ENCODE measurements around the gene ZFYVE16. TPM values are rescaled to one million over a fixed set of nuclear protein-coding genes. Genes with fewer than 3 reads are reported as not detected.
A peak's percentile ranks its signal among the peaks of the same experiment; 100 is the strongest.

Gene ZFYVE16
- total and polyA plus RNA-seq, 2 of the 13 experiments (the other 11 are each of a cell fraction or from before 2014, with no cell fraction given) = 9.3 to 33.3 TPM

DNA sequence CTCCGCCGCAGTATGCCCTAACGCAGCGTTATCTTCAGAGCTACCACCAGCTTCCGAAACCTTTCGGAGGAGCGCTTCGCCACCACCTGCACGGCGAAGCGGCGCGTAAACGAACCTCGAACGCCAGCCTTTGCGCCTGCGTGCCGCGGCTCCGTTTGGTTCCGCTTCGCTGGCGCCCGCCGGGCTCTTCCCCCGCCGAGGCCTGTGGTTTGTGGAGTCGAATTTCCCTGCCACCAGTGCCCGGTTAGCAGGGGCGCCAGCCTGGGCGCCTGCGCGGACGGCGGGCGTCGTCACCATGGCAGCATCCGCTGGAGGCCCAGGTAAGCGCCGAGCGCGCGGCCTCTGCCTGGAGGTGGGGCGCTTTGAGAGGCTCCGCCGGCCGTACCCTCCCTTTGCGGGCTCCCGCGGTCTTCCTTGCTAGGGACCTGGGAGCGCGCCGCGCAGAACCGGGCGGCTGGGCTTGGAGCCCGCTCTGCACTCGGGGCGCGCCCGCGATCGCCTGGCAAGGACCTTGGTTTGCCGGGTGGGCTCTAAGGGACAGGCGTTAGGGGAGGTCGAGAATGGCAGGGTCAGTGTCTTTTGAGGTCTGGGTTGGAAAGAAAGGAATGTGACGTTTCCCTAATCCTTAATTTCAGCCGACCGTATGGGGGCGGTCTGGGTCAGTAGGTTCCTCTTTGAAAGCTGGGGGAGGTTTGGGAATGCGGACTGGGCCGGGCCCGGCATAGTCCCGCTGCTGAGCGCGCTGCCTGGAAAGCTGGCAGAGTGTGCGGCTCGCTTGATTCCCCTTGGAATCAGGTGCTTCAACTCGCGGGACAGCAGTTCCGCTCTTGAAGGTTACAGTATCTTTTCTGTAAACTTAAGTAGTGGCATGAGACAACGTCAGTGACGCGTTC is 80.2 kb downstream of the ZFYVE16 start, which contains the start of gene FAM151B (continued):
- TF ChIP-seq PATZ1 (CRISPR knock-in tag; IDR thresholded peaks at IDR 0.05) = peak; percentile 69; the same call in 1 of the 2 replicates
- TF ChIP-seq FOXM1 (CRISPR knock-in tag; IDR thresholded peaks at IDR 0.05) = no peak
- no peak for TF ChIP-seq HOXD1 (CRISPR knock-in tag; IDR thresholded peaks at IDR 0.05)
- TF ChIP-seq ZNF430 (CRISPR knock-in tag; IDR thresholded peaks at IDR 0.05) = 0 out of 2 replicates have a peak, but pooled peaks have one; percentile 41
- TF ChIP-seq, protein P1, sequence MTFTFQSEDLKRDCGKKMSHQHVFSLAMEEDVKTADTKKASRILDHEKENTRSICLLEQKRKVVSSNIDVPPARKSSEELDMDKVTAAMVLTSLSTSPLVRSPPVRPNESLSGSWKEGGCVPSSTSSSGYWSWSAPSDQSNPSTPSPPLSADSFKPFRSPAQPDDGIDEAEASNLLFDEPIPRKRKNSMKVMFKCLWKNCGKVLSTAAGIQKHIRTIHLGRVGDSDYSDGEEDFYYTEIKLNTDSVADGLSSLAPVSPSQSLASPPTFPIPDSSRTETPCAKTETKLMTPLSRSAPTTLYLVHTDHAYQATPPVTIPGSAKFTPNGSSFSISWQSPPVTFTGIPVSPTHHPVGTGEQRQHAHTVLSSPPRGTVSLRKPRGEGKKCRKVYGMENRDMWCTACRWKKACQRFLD (CRISPR knock-in tag; IDR thresholded peaks at IDR 0.05; ENCODE audit: borderline replicate concordance) = no peak; the same call in none of the 2 replicates
- no peak for TF ChIP-seq JUN (CRISPR knock-in tag; IDR thresholded peaks at IDR 0.05)
- TF ChIP-seq CBX5 (CRISPR knock-in tag; IDR thresholded peaks at IDR 0.05; ENCODE audit: borderline replicate concordance) = peak; percentile 74; the same call in 1 of the 2 replicates
- no peak for TF ChIP-seq TP53 (CRISPR knock-in tag; conservative IDR thresholded peaks at IDR 0.05)
- TF ChIP-seq ZBTB14 (CRISPR knock-in tag; IDR thresholded peaks at IDR 0.05) = peak; percentile 96
- TF ChIP-seq ZNF891 (CRISPR knock-in tag; IDR thresholded peaks at IDR 0.05) = peak; percentile 88
- peak; percentile 64; the same call in 1 of the 2 replicates for TF ChIP-seq ZNF572 (CRISPR knock-in tag; IDR thresholded peaks at IDR 0.05)
- no peak for TF ChIP-seq ZNF530 (CRISPR knock-in tag; IDR thresholded peaks at IDR 0.05; ENCODE audit: low read depth)
- peak; percentile 38 for TF ChIP-seq ZNF230 (CRISPR knock-in tag; IDR thresholded peaks at IDR 0.05)
- TF ChIP-seq MED1 (CRISPR knock-in tag; IDR thresholded peaks at IDR 0.05) = peak; percentile 47; the same call in 1 of the 2 replicates
- TF ChIP-seq HMG20A (CRISPR knock-in tag; IDR thresholded peaks at IDR 0.05; ENCODE audit: borderline replicate concordance) = no peak
- TF ChIP-seq ZBTB42 (CRISPR knock-in tag; IDR thresholded peaks at IDR 0.05) = 0 out of 2 replicates have a peak, but pooled peaks have one; percentile 13
- peak; percentile 47; the same call in 1 of the 2 replicates for TF ChIP-seq GATA4 (IDR thresholded peaks at IDR 0.05; ENCODE audit: borderline replicate concordance, low read depth)
- TF ChIP-seq ZNF280B (CRISPR knock-in tag; IDR thresholded peaks at IDR 0.05; ENCODE audit: borderline replicate concordance) = no peak
- no peak for TF ChIP-seq NBN (conservative IDR thresholded peaks at IDR 0.05)
- TF ChIP-seq, protein P2, sequence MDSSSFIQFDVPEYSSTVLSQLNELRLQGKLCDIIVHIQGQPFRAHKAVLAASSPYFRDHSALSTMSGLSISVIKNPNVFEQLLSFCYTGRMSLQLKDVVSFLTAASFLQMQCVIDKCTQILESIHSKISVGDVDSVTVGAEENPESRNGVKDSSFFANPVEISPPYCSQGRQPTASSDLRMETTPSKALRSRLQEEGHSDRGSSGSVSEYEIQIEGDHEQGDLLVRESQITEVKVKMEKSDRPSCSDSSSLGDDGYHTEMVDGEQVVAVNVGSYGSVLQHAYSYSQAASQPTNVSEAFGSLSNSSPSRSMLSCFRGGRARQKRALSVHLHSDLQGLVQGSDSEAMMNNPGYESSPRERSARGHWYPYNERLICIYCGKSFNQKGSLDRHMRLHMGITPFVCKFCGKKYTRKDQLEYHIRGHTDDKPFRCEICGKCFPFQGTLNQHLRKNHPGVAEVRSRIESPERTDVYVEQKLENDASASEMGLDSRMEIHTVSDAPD (CRISPR knock-in tag; IDR thresholded peaks at IDR 0.05) = peak; percentile 81; the same call in 1 of the 2 replicates
- TF ChIP-seq PHF5A (CRISPR knock-in tag; IDR thresholded peaks at IDR 0.05; ENCODE audit: low read depth, unreplicated experiment) = no peak
- no peak for TF ChIP-seq ZNF740 (CRISPR knock-in tag; IDR thresholded peaks at IDR 0.05)
